Esophagus squamous epithelium (tissue), 4 donors: ENCODE measurements around the gene MYO7B.

Source experiments
- CTCF ChIP-seq, 6 experiments: fragments of 450-650 bp in 4 of 6; fragments of 200-600 bp in 2 of 6; sonication (generic) in 2 of 6; IDR thresholded peaks; one replicate each; pipeline ENCODE4 v1.5.1; 2016 to 2019; ENCODE audit warnings: antibody characterized with exemption in 6 of 6, mild to moderate bottlenecking in 4 of 6, moderate library complexity in 4 of 6
- POLR2A ChIP-seq, 4 donors: fragments of 450-650 bp; IDR thresholded peaks; one replicate each; pipeline ENCODE4 v1.6.1; 2017; ENCODE audit warnings: antibody characterized with exemption in 4 of 4, mild to moderate bottlenecking in 4 of 4, moderate library complexity in 3 of 4

DNA sequence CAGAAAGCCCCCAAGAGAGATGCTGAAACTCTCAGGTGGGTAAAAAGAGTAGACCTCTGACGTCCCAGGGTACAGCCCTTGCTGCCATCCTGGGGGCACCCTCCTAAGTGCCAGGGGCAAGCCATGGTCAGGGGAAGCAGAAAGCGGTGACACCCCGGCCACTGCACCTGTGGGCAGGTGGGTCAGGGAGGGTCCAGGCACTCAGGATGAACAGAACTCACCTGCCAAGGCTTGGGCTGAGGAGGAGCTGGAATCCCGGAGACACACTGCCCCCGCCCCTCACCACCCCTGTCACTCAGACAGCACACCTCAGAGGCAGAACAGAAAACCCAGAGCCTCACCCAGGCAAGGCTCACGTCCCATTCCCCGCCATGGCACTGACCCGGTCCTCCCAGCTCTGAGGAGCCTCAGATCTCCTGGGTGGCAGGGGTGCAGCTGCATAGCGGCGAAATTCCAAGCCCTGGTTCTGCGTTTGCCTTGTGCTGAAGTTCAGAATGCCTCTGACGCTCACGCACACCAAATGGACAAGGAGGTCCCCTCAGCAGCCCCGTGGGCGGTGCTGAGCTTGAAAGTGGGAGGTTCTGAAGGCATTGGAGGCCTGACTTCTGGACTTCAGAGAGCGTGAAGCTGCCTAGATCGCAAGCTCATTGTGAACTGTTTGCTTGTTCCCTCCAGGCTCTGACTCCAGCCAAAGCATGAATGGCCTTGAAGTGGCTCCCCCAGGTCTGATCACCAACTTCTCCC lies 114.7 kb downstream of the MYO7B start:
- no peak for TF ChIP-seq POLR2A (IDR thresholded peaks at IDR 0.05)
- no peak for TF ChIP-seq CTCF (IDR thresholded peaks at IDR 0.05)
